ENCODE results near the gene PTPN1.

Gene PTPN1

DNA sequence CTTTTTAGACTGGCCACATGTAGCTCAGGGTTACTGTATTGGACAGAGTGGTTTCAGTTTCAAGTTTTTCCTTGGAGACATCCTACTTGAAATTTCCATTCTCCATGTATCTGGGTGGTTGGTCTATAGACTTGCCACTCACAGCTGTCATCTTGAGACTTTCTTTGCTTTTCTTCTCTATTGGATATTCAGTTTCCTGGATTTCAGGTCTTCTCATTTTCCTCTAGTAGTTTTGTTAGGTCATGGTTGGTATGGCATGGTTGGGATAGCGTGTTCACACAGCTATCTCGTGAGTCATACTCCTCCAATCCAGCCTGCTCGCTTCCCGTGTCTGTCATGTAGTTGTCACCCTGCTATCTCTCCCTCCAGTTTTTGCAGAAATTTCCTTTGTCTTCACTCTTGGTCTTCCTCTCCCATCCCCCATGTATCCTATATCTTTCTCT lies 48.3 kb downstream of the PTPN1 start:
- Histone ChIP-seq H3F3A (ENCODE audit: control insufficient read depth, insufficient read depth) (no peaks in the 10 kb centered on the region), H3K36me3 (ENCODE audit: control insufficient read depth, low read length) (peaks cover 14% of the 10 kb centered on the region), H3K9me3 (ENCODE audit: control insufficient read depth, insufficient read depth, low read length) (no peaks in the 10 kb centered on the region), H3K27me3 (ENCODE audit: control insufficient read depth, low read length) (no peaks in the 10 kb centered on the region), H4K20me1 (ENCODE audit: control insufficient read depth, insufficient read depth, low read depth, low read length) (peaks cover 4% of the 10 kb centered on the region; the same call in 1 of the 2 replicates), H3K9me2 (replicated peaks; ENCODE audit: control insufficient read depth, low read length) (no peaks in the 10 kb centered on the region), H3K4me1 (ENCODE audit: control insufficient read depth, low read length) (no peaks in the 10 kb centered on the region), H3K4me3 (ENCODE audit: low read length) (no peak overlapping the region), H3K79me2 (ENCODE audit: control insufficient read depth, low read length) (peaks cover 7% of the 10 kb centered on the region), H3K27ac (ENCODE audit: low read depth, low read length) (no peak overlapping the region), H3K4me2 (ENCODE audit: low read length) (no peak overlapping the region)
- TF ChIP-seq, protein P1, sequence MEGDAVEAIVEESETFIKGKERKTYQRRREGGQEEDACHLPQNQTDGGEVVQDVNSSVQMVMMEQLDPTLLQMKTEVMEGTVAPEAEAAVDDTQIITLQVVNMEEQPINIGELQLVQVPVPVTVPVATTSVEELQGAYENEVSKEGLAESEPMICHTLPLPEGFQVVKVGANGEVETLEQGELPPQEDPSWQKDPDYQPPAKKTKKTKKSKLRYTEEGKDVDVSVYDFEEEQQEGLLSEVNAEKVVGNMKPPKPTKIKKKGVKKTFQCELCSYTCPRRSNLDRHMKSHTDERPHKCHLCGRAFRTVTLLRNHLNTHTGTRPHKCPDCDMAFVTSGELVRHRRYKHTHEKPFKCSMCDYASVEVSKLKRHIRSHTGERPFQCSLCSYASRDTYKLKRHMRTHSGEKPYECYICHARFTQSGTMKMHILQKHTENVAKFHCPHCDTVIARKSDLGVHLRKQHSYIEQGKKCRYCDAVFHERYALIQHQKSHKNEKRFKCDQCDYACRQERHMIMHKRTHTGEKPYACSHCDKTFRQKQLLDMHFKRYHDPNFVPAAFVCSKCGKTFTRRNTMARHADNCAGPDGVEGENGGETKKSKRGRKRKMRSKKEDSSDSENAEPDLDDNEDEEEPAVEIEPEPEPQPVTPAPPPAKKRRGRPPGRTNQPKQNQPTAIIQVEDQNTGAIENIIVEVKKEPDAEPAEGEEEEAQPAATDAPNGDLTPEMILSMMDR (IDR thresholded peaks at IDR 0.05; ENCODE audit: low read depth, low read length, poor library complexity, severe bottlenecking) = no peak
- TF ChIP-seq EZH2phosphoT487 (IDR thresholded peaks at IDR 0.05; ENCODE audit: borderline replicate concordance, low read length) = no peak

- Histone ChIP-seq H3K4me3 (ENCODE audit: low read length) (no peak overlapping the region), H3K4me1 (ENCODE audit: control insufficient read depth, low read length) (no peaks in the 10 kb centered on the region), H4K20me1 (ENCODE audit: control insufficient read depth, insufficient read depth, low read depth, low read length) (peaks cover 4% of the 10 kb centered on the region; the same call in 1 of the 2 replicates), H3K9me2 (replicated peaks; ENCODE audit: control insufficient read depth, low read length) (no peaks in the 10 kb centered on the region), H3K27ac (ENCODE audit: low read depth, low read length) (no peak overlapping the region), H3K27me3 (ENCODE audit: control insufficient read depth, low read length) (no peaks in the 10 kb centered on the region), H3K79me2 (ENCODE audit: control insufficient read depth, low read length) (peaks cover 7% of the 10 kb centered on the region), H3K36me3 (ENCODE audit: control insufficient read depth, low read length) (peaks cover 14% of the 10 kb centered on the region), H3F3A (ENCODE audit: control insufficient read depth, insufficient read depth) (no peaks in the 10 kb centered on the region), H3K4me2 (ENCODE audit: low read length) (no peak overlapping the region), H3K9me3 (ENCODE audit: control insufficient read depth, insufficient read depth, low read length) (no peaks in the 10 kb centered on the region)
- TF ChIP-seq, protein P1 (IDR thresholded peaks at IDR 0.05; ENCODE audit: low read depth, low read length, poor library complexity, severe bottlenecking) = no peak
- no peak for TF ChIP-seq EZH2phosphoT487 (IDR thresholded peaks at IDR 0.05; ENCODE audit: borderline replicate concordance, low read length)
Measured at GRCh38 chr20:50559149-50559548, 49.0 kb downstream of the PTPN1 start.

GRCh38 chr20:50559856-50560638 lies 49.9 kb downstream of the PTPN1 start:
- Histone ChIP-seq H3K4me1 (ENCODE audit: control insufficient read depth, low read length) (no peaks in the 10 kb centered on the region), H3K4me3 (ENCODE audit: low read length) (no peak overlapping the region), H3K27me3 (ENCODE audit: control insufficient read depth, low read length) (no peaks in the 10 kb centered on the region), H3K27ac (ENCODE audit: low read depth, low read length) (no peak overlapping the region), H3K4me2 (ENCODE audit: low read length) (no peak overlapping the region), H3K9me2 (replicated peaks; ENCODE audit: control insufficient read depth, low read length) (no peaks in the 10 kb centered on the region), H3K79me2 (ENCODE audit: control insufficient read depth, low read length) (peaks cover 7% of the 10 kb centered on the region), H4K20me1 (ENCODE audit: control insufficient read depth, insufficient read depth, low read depth, low read length) (peaks cover 4% of the 10 kb centered on the region; the same call in 1 of the 2 replicates), H3K9me3 (ENCODE audit: control insufficient read depth, insufficient read depth, low read length) (no peaks in the 10 kb centered on the region), H3K36me3 (ENCODE audit: control insufficient read depth, low read length) (peaks cover 21% of the 10 kb centered on the region), H3F3A (ENCODE audit: control insufficient read depth, insufficient read depth) (no peaks in the 10 kb centered on the region)
- TF ChIP-seq, protein P1 (IDR thresholded peaks at IDR 0.05; ENCODE audit: low read depth, low read length, poor library complexity, severe bottlenecking) = no peak
- TF ChIP-seq EZH2phosphoT487 (IDR thresholded peaks at IDR 0.05; ENCODE audit: borderline replicate concordance, low read length) = no peak

Measured in DOHH2 (cell line).